ENCODE measurements around the gene BRD3.

Gene BRD3

DNA sequence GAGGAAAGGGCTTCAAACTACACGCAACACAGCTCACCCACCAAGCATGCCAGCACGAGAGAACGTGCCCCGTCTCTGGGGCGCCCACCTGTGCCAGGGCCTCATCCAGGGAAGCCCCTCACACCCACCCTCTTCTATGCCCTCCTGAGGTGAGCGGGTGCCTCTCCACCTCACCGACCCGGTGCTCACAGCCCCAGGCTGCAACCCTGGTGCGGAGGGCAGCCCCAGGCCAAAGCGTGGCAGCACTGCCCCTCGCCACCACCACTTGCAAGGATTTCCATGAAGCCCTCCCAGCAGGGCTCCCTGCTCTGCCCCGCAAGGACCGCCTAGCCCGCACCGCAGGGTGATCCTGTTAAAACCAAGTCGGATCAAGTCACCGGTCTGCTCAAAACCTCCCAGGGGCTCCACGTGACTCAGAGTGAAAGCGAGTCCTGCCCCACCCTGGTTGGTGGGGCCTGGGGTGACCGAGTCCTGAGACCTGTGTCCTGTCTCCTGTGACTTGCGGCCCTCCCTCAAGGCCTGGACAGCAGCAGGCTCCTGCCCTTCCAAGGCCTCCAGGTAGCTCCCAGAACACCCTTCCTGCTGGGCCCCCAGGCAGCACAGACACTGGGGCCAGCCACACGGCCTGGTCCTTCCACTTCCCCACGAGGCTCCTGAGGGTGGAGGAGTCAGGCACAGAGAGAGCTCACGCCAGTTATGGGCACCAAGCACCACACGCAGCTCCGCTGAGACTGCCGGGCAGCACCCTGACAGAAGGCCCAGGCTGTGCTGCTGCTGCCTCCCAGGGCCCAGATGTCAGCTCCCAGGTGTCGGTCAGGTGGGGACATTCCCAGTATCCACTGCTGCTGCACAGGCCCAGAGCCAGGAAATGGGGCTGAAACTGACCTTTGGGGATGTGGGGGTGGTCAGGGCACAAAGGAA is 12.7 kb downstream of the BRD3 start:
- no peak for DNase-seq (ENCODE audit: low read depth, low spot score)

DNA sequence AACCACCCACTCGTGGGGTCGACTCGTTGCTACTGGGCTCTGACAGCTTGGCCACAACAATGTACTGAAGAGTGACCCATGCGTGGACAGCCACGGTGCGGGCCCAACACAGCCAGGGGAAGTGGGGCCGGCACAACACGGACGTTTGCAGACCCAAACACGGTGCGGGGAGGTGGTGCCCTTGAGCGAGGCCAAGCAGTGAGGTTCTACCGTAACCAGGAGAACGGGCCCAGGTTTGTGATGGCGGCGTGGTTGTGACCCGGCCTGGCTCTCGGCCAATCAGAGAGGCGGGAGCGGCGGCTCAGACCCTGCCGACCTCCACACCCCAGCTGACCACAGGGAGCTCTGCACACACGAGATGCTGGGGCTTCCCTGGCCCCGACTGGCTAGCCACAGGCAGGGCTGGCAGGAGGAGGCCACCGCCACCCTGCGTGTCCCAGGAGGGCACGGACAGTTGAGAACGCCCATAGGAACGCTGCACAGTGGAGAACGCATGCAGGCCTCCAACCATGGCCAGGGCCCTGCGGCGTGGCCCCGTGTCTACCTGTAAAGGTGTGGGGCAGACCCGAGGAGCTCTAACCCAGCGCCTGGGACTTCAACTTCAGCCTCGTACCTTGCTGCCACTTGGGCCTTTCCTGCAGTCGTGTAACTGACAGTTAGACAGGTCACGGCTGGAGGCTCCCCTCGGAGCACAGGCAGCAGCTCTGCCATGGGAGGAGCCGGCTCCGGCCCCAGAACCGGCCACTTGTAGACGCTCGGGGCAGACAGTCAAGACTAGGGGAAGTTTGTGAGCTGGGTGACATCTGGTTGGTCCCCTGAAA is 13.7 kb downstream of the BRD3 start:
- no peak for DNase-seq (ENCODE audit: low read depth, low spot score)

DNA sequence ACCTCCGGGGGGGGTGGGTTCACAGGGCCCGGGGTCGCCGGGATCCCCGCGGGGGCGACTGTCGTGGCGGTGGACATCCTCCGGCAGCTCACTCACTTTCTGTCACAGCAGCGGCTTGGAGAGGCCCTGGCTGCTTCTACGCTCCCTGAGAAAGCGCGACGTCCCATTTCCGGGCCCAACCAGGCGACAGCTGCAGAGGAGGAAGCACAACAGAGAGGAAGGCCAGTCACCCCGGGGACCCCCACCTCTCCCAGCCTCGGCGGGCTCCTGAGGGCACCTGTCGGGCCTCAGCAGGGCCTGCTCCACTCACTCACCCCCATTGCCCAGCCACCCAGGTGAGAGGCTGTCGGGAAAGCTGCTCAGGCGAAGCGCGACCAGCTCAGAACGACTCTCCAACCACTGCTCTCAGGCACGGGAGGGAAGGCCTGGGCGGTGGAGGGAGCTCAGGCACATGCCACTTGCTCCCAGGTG is 14.4 kb downstream of the BRD3 start:
- DNase-seq (ENCODE audit: low read depth, low spot score), result no peak

DNA sequence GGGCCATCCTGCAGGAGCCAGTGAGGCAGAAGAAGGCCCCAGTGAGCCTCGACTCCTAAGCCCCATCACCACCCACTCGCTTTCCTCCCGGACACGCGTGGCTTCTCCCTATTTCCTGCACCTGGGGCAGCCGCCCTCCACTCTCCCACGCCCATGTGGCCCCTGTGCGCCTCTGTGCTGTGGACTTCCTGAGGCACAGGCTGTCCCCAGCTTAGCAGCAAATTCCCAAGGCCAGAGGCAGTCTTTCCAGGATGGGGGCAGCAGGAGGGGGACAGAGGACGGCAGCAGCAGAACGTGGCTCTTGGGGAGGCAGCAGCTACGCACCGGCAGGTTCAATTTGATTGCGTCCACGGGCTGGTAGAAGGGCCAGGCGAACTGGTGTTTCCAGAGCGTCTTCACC is 14.9 kb downstream of the BRD3 start:
- no peak for DNase-seq (ENCODE audit: low read depth, low spot score)

- no peak for DNase-seq (ENCODE audit: low read depth, low spot score)
Observed at GRCh38 chr9:134052491-134052890, 15.3 kb downstream of the BRD3 start.

DNA sequence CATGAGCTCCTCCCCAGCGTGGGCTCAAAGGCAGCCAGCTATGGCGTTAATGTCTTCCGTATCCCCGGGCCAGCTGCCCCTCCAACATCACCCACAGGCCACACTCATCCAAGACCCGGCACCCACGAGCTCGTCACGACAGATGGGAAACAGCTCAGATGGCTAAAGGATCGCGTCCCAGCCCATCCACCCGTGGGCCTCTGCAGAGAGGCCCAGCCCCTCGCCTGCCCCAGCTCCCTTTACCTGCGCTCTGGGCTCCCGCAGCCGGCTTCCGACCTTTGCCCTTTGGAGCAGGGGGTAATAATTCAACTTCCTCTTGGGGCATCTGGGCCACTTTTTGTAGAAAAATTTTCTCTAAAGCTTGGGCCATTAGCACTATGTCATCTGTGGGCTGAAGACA is 16.5 kb downstream of the BRD3 start:
- DNase-seq (ENCODE audit: low read depth, low spot score), result no peak

- DNase-seq (ENCODE audit: low read depth, low spot score), result no peak
Observed at GRCh38 chr9:134050726-134051125, 17.1 kb downstream of the BRD3 start.

DNA sequence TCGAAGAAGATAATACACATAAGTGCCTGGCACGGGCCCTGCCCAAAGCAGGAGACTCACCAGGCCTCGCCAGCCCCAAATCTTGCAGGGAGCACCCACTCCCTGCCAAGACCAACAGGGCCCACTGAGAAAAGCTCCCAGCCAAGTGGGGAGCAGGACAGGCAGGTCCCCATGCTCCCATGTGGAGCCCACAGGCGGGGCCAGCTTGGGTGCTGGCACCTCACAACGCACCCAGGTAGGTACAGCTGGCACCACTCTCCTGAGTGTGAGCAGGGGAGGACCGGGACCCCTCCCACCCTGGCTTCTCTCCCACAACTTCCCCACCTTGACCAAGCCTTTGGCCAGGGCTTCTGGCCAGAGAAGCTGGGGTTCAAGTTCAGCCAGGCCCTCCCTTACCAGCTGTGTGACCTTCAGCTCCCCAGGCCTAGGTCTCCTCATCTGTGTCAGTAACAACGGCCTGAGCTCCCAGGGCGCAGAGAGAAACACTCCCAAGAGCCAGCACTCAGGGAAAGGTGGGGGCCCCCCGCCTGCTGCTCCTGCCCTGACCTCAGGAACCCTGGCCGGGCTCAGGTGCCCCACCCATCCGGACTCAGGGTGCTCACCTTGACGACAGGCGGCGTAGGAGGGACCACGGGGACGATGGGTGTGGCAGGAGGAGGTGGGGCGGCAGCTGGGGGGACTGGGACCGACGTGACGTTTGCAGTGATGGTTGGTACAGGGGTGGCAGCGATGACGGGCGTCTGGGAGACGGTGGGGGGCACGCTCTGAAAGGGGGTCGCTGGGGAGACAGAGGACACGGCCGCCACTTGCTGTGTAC is 17.8 kb downstream of the BRD3 start:
- DNase-seq (ENCODE audit: low read depth, low spot score), result no peak

DNA sequence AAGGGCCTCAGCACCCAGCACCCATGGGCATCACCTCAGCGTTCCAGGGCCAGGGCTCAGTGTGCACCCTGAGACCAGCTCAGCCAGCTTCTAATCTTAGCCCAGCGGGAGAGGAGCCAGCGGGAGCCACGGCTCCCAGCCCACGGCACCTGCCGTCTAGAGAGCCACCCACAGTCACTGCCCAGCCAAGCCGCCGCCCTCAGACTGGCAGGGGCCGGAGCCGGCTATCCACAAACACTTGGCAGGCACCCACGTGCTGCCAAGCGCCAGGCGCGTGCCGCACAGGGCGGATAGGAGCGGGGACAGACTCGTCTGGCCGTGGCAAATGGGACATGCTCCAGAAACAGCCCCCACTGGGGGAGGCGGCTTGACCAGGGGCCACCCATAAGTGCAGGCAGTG is 18.6 kb downstream of the BRD3 start:
- DNase-seq (ENCODE audit: low read depth, low spot score), result no peak

- no peak for DNase-seq (ENCODE audit: low read depth, low spot score)
Observed at GRCh38 chr9:134048582-134048968, 19.3 kb downstream of the BRD3 start.

DNA sequence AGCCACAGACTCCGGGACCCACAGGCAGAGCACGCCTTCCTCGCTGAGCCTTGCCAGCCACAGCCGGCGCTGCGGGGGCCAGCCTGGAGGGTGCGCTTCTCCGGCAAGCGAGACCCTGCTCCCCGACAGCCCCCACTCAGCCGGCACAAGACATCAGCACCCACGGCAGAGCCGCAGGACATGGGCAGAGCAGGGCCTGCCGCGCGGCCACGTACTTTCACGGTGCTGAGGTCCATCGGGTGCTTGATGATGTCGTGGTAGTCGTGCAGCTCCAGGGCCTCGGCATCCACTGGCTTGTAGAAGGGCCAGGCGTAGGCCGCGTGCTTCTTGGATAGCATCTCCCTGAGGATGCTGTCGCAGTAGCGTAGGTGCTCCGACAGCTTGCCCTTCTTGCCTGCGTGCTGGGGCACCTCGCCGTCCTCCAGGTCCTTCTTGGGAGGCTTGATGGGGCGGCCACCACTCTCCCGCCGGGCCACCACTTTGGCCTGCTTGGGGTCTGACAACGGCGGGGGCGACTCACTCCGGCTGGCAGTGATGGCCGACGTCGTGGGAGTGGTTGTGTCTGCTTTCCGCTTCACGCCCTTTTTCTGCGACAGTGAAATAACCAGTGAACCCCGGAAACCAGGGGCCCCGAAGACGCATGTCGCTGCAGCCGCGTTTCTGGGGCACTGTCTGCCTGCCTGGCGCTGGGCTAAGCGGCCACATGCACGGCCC is 19.8 kb downstream of the BRD3 start:
- no peak for DNase-seq (ENCODE audit: low read depth, low spot score)

- DNase-seq (ENCODE audit: low read depth, low spot score), result no peak
Observed at GRCh38 chr9:134046894-134047681, 20.7 kb downstream of the BRD3 start.

DNA sequence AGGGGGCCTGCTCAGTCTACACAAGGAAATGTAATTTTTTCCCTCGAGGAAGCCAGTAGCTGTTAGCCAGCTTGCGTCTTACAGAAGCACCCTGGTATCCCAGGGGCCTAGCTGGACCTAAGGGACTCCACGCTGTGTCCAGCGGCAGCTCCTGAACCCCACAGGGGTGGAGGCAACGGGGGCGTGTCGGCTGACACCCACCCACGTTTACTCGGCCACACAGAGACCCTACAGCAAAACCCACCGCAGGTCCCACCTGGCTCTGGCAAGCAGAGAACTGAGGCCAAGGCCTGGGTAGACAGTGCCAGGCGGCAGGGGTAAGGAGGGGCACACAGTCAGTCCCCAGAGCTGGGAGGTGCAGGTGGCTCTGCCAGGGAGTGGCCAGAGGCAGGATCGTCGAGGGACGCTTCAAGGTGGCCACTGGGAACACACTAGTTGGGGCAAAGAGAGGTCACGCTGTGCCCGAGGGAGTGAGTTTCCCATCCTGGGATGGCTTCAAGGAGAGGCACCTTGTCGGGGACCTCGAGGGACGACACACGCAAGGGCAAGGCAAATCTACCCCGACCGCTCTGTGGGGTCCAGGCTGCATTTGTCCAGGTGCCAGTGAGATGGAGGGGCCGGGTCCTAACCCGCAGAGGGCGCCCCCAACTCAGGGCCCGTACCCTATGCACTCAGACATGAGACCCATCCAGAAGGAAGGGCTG is 21.8 kb downstream of the BRD3 start:
- DNase-seq (ENCODE audit: low read depth, low spot score), result no peak

GRCh38 chr9:134044944-134045343 is 22.9 kb downstream of the BRD3 start:
- DNase-seq (ENCODE audit: low read depth, low spot score), result no peak

- DNase-seq (ENCODE audit: low read depth, low spot score), result no peak
Observed at GRCh38 chr9:134043531-134043988, 24.3 kb downstream of the BRD3 start.

DNA sequence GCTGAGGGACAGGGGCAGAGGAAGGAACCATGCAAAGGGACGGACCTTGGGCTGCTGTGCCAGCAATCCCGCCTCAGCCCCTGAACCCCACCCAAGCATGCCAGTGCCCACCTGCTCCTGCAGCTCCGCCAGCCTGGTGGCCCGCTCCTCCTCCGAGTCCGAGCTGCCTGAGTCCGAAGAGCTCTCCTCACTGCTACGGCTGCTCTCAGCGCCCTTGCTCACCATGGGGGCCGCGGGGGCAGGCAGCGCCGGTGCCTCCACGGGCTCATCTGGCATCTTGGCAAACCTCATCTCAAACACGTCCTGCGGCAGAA is 26.2 kb downstream of the BRD3 start:
- no peak for DNase-seq (ENCODE audit: low read depth, low spot score)

GRCh38 chr9:134040781-134041648 is 26.8 kb downstream of the BRD3 start:
- DNase-seq (ENCODE audit: low read depth, low spot score), result no peak

DNA sequence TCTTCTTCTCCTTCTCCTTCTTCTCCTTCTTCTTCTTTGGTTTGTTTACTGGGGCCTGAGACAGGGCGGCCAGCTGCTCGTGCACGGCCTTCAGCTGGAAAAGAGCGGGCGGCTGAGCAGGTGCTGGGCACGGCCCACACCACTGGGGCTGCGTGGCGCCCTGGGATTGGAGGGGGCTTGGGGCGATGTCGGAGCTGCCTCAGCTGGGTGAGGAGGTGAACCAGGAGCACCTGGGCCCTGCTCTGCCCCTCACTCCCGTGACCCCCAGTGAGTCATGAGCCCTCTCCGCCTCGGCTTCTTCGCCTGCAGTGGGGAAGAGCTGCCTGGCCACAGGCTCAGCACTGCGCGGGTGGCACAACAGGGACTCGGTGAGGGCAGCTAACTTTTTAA is 27.7 kb downstream of the BRD3 start:
- no peak for DNase-seq (ENCODE audit: low read depth, low spot score)

Measured in activated naive CD8-positive, alpha-beta T cell treated with anti-CD3 and anti-CD28 coated beads, Interleukin-2, amount 50 U/mL, for 16 hours (primary cell).